Loucy (cell line): ENCODE results near the gene ESCO1.
"Not testable (repeated sequence)": the region's sequence is repeated elsewhere in the genome, so short reads cannot be mapped to it uniquely, and the experiment has no call there.

Source experiments
- H2AFZ ChIP-seq: fragments of 200-600 bp; sonication (generic); 2 replicates; pipeline ENCODE4 v1.6.0; 2016; ENCODE audit warnings: antibody characterized with exemption, mild to moderate bottlenecking, low read length, moderate library complexity
- H3F3A ChIP-seq: fragments of 200-600 bp; 2 replicates; pipeline ENCODE4 v1.6.0; 2016; ENCODE audit warnings: antibody characterized with exemption, low read depth, mild to moderate bottlenecking
- H3K27me3 ChIP-seq: fragments of 200-600 bp; sonication (generic); 2 replicates; pipeline ENCODE4 v1.6.1; 2014; ENCODE audit warnings: low read length, mild to moderate bottlenecking; ENCODE audit not compliant: insufficient read depth, poor library complexity, severe bottlenecking
- H3K36me3 ChIP-seq: fragments of 200-600 bp; sonication (generic); 2 replicates; pipeline ENCODE4 v1.6.1; 2016; ENCODE audit warnings: low read length; ENCODE audit not compliant: insufficient read depth
- H3K4me1 ChIP-seq: fragments of 200-600 bp; sonication (generic); 2 replicates; pipeline ENCODE4 v1.5.1; 2014; ENCODE audit warnings: low read length, mild to moderate bottlenecking; ENCODE audit not compliant: insufficient read depth, poor library complexity, severe bottlenecking
- H3K4me2 ChIP-seq: fragments of 200-600 bp; sonication (generic); 2 replicates; pipeline ENCODE4 v1.6.0; 2014; ENCODE audit warnings: antibody characterized with exemption, low read length, low read depth, mild to moderate bottlenecking; ENCODE audit not compliant: poor library complexity, severe bottlenecking
- H3K4me3 ChIP-seq: fragments of 200-600 bp; sonication (generic); 2 replicates; pipeline ENCODE4 v1.5.1; 2014; ENCODE audit warnings: low read length, mild to moderate bottlenecking, mixed read lengths; ENCODE audit not compliant: poor library complexity, severe bottlenecking
- H3K79me2 ChIP-seq: fragments of 200-600 bp; sonication (generic); 2 replicates; pipeline ENCODE4 v1.6.1; 2014; ENCODE audit warnings: low read length; ENCODE audit not compliant: insufficient read depth
- H3K9ac ChIP-seq: fragments of 200-600 bp; sonication (generic); 2 replicates; pipeline ENCODE4 v1.6.0; 2014; ENCODE audit warnings: mild to moderate bottlenecking, low read depth, low read length, moderate library complexity; ENCODE audit not compliant: poor library complexity, severe bottlenecking
- H3K9me2 ChIP-seq: fragments of 200-600 bp; sonication (generic); replicated peaks from 2 replicates; pipeline ENCODE4 v1.6.1; 2016; ENCODE audit warnings: low read depth, low read length, mixed read lengths
- H3K9me3 ChIP-seq: fragments of 200-600 bp; sonication (generic); 2 replicates; pipeline ENCODE4 v1.6.1; 2014; ENCODE audit warnings: mild to moderate bottlenecking, antibody characterized with exemption, low read length, low read depth; ENCODE audit not compliant: insufficient read depth
- H4K20me1 ChIP-seq: fragments of 200-600 bp; sonication (generic); 2 replicates; pipeline ENCODE4 v1.6.0; 2014; ENCODE audit warnings: antibody characterized with exemption, low read length, mild to moderate bottlenecking; ENCODE audit not compliant: insufficient read depth, poor library complexity, severe bottlenecking
- CTCF ChIP-seq: fragments of 200-600 bp; sonication (generic); conservative IDR thresholded peaks from 2 replicates; pipeline ENCODE4 v1.5.1; 2014; ENCODE audit warnings: mild to moderate bottlenecking, antibody characterized with exemption, low read length
- EZH2phosphoT487 ChIP-seq: fragments of 200-600 bp; IDR thresholded peaks from 2 replicates; pipeline ENCODE4 v1.6.1; 2018; ENCODE audit warnings: antibody characterized with exemption, mild to moderate bottlenecking, moderate library complexity, borderline replicate concordance

Gene ESCO1

GRCh38 chr18:21593540-21594257 lies 6.8 kb downstream of the ESCO1 start:
- Histone ChIP-seq H3K9me3 (no peaks in the 10 kb centered on the region), H3K79me2 (peaks cover 78% of the 10 kb centered on the region), H2AFZ (no peak overlapping the region), H4K20me1 (peaks cover 48% of the 10 kb centered on the region), H3K4me1 (peaks cover 25% of the 10 kb centered on the region), H3K4me3 (peak overlapping the region; percentile 40), H3K4me2 (peak overlapping the region; percentile 37), H3F3A (no peaks in the 10 kb centered on the region), H3K9ac (no peak overlapping the region), H3K27me3 (no peaks in the 10 kb centered on the region), H3K9me2 (no peaks in the 10 kb centered on the region), H3K36me3 (no peaks in the 10 kb centered on the region)
- TF ChIP-seq EZH2phosphoT487 = no peak
- peak; percentile 38; the same call in 1 of the 2 replicates for TF ChIP-seq CTCF

GRCh38 chr18:21592361-21592760 lies 8.1 kb downstream of the ESCO1 start:
- H3K4me3 ChIP-seq, H3K4me2 ChIP-seq, H3K36me3 ChIP-seq, H3K9me2 ChIP-seq, H3K27me3 ChIP-seq, H3F3A ChIP-seq, H3K9me3 ChIP-seq, H3K9ac ChIP-seq, H2AFZ ChIP-seq: not testable (repeated sequence)
- H3K4me1 ChIP-seq = peaks cover 14% of the 10 kb centered on the region
- peaks cover 78% of the 10 kb centered on the region for H3K79me2 ChIP-seq
- H4K20me1 ChIP-seq = peaks cover 43% of the 10 kb centered on the region

- no peak overlapping the region for H3K4me3 ChIP-seq
- peaks cover 72% of the 10 kb centered on the region for H3K79me2 ChIP-seq
- no peaks in the 10 kb centered on the region for H3K27me3 ChIP-seq
- H2AFZ ChIP-seq = no peak overlapping the region
- H3K4me1 ChIP-seq = no peaks in the 10 kb centered on the region
- no peaks in the 10 kb centered on the region for H3K9me3 ChIP-seq
- H3K4me2 ChIP-seq = no peak overlapping the region
- H3K9me2 ChIP-seq = no peaks in the 10 kb centered on the region
- peaks cover 27% of the 10 kb centered on the region for H4K20me1 ChIP-seq
- H3K36me3 ChIP-seq = peaks cover 25% of the 10 kb centered on the region; the same call in 1 of the 2 replicates
- H3K9ac ChIP-seq = no peak overlapping the region
- no peaks in the 10 kb centered on the region for H3F3A ChIP-seq
- no peak for TF ChIP-seq EZH2phosphoT487
- no peak for TF ChIP-seq CTCF
Measured at GRCh38 chr18:21584391-21584790, 16.1 kb downstream of the ESCO1 start.

- Histone ChIP-seq H3K36me3 (peaks cover 73% of the 10 kb centered on the region), H3K9ac (no peak overlapping the region), H3K27me3 (no peaks in the 10 kb centered on the region), H3K4me3 (no peak overlapping the region), H3K79me2 (peaks cover 30% of the 10 kb centered on the region), H3K9me2 (no peaks in the 10 kb centered on the region), H4K20me1 (peaks cover 5% of the 10 kb centered on the region), H3K4me1 (no peaks in the 10 kb centered on the region), H3K9me3 (no peaks in the 10 kb centered on the region), H2AFZ (no peak overlapping the region), H3K4me2 (no peak overlapping the region), H3F3A (no peaks in the 10 kb centered on the region)
- TF ChIP-seq EZH2phosphoT487 (no peak), CTCF (no peak)
Measured at GRCh38 chr18:21575656-21576055, 24.8 kb downstream of the ESCO1 start.
